GM19397 (cell line): ENCODE measurements around the gene IL4R.
"Not testable (repeated sequence)": the region's sequence is repeated elsewhere in the genome, so short reads cannot be mapped to it uniquely, and the experiment has no call there.

Experiments used
- ATAC-seq: cut with Tn5 transposase; IDR thresholded peaks from one replicate; pipeline ENCODE4 v1.9.1; 2021; ENCODE audit warnings: mild to moderate bottlenecking, moderate library complexity; ENCODE audit not compliant: unreplicated experiment

Gene IL4R

GRCh38 chr16:27327586-27327915 lies 13.8 kb downstream of the IL4R start:
- ATAC-seq, result no peak

- no peak for ATAC-seq
Measured at GRCh38 chr16:27328937-27329336, 15.2 kb downstream of the IL4R start.

DNA sequence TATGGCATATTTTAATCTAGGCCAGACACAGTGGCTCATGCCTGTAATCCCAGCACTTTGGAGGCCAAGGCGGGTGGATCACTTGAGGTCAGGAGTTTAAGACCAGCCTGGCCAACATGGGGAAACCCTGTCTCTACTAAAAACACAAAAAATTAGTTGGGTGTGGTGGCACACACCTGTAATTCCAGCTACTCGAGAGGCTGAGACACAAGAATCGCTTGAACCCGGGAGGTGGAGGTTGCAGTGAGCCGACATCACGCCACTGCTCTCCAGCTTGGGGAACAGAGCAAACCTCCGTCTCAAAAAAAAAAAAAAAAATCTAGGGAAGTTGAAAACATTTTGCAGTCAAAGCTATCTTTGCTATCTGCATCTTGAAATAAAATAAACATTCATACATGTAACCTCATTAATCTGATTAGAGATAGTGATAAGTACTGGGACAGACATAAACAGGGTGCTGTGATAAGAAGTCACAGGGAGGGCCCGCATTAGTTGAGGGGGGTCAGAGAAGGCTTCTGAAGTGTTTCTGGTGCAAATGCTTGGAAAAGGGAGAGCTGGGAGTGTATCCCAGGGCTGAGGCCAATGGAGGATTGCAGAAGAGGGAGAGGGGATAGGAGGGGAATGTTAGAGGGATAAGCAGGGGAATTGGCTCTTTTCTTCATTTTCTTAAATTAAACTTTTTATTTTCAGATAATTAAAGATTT lies 15.8 kb downstream of the IL4R start:
- not testable (repeated sequence) for ATAC-seq

- ATAC-seq, result no peak
Measured at GRCh38 chr16:27330542-27330941, 16.8 kb downstream of the IL4R start.

- ATAC-seq, result no peak
Measured at GRCh38 chr16:27332105-27332504, 18.3 kb downstream of the IL4R start.

DNA sequence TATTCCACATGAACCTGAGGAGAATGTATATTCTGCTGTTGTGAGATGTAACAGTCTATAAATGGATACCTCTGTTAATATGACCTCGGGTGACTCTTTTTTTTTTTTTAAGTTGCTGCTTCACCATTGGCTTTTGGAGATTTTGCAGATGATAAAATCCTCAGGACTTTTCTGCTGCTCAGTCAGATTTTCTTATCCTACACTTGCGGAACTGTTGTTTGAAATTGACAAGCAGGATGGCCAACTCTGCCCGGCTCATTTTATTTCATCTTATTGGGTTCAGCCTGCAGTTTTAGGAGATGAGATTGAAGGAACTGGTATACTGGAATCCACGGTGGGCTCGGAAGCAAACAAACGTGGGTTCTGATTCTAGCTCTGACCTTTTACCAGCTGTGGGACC lies 19.3 kb downstream of the IL4R start:
- no peak for ATAC-seq

DNA sequence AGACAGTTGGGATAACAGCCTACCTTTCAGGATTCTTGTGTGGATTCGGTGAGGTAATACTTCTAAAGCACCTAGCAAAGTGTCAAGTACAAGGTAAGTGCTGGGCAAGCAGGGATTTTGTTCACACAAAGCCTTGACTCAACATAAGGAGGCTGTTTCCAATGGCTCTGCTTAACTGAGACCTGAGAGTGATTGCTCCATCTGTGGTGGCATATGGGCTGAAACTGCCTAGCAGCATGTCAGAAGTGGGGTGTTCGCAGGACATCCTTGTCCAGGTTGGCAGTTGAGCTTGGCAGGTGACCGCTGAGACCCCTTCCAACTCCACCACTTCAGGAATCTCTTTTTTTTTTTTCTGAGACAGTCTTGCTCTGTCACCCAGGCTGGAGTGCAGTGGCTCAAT lies 19.8 kb downstream of the IL4R start:
- no peak for ATAC-seq

DNA sequence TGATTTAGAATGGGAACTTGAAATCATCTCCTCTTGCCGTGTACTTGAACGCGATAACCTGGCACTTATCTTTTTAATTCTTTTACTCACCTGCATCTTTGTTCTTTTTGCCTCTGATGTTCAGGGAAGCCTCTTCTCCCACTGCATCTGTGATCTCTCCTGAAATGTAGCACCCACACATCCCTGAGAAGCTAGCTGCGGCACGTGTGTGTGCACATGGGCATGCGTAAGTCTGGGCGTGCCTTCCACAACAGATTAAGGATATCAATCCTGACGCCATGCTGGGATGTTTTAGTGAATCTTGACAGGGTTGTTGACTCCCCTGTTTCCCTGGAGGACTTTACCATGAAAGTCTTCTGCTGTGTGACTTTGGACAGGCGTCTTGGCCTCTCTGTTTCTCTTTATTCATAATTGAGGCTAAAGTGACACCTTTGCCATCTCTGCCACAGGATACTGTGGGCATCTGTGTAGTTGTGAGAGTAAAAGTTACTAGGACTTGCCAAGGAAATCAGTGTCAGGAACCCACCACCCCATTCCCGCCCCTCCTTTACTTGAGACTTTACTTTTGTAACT lies 20.5 kb downstream of the IL4R start:
- ATAC-seq, result no peak

DNA sequence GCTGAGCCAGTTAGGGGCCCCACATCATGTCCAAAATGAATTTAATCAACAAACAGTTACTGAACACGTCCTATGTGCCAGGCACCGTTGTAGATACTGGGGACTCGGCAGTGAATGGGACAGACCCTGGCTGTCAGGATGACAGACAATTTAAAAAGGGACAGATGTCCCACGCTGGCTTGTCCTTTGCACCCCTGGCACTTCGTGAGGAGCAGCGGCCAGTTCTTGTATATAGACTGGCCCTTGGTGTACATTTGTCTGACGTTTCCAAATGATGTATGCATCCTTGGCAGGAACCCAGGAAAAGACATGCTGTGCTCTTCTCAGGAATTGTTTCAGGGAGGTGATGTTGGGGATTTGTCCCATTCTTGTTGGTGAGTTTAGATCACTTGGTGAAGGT lies 21.1 kb downstream of the IL4R start:
- no peak for ATAC-seq

GRCh38 chr16:27335349-27336053 lies 21.7 kb downstream of the IL4R start:
- ATAC-seq, result no peak

GRCh38 chr16:27337024-27337423 lies 23.2 kb downstream of the IL4R start:
- ATAC-seq, result no peak

- no peak for ATAC-seq
Measured at GRCh38 chr16:27339180-27339579, 25.4 kb downstream of the IL4R start.

GRCh38 chr16:27340654-27341053 lies 26.9 kb downstream of the IL4R start:
- ATAC-seq, result no peak

DNA sequence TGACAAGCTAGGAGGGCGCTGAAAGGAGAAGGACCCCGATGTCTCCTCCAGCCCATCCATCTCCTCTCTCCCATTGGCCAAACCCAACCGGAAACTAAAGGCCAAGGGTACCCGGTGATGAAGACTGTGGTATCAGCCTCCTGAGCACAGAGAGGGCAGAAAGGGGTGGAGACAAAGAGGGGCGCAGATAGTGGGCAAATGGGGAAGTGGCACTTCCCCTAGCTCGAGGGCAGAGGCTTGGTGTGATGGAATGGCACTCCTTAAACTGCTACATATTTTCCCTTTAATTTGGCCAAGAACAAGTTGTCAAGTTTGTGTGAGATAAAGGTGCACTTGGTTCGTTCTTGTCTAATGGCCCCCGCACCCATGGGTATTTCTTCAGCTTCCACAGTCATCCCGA lies 27.8 kb downstream of the IL4R start:
- ATAC-seq, result no peak

DNA sequence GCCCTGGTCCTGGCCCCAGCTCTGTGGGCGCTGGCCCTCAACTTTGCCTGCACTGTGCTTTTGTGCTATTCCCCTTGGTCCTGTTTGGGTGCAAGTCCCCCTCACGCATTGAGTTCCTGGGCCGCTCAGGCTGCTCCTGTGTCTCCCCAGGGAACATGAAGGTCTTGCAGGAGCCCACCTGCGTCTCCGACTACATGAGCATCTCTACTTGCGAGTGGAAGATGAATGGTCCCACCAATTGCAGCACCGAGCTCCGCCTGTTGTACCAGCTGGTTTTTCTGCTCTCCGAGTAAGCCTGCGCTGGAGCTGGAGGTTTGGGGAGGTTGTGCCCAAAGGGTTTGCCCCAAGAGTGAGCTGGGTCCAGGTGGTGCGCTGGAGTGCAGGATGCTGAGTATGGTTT lies 28.2 kb downstream of the IL4R start:
- no peak for ATAC-seq

- ATAC-seq, result no peak
Measured at GRCh38 chr16:27344721-27345120, 30.9 kb downstream of the IL4R start.

GRCh38 chr16:27345201-27345600 lies 31.4 kb downstream of the IL4R start:
- ATAC-seq, result no peak

- no peak for ATAC-seq
Measured at GRCh38 chr16:27346819-27347218, 33.0 kb downstream of the IL4R start.

DNA sequence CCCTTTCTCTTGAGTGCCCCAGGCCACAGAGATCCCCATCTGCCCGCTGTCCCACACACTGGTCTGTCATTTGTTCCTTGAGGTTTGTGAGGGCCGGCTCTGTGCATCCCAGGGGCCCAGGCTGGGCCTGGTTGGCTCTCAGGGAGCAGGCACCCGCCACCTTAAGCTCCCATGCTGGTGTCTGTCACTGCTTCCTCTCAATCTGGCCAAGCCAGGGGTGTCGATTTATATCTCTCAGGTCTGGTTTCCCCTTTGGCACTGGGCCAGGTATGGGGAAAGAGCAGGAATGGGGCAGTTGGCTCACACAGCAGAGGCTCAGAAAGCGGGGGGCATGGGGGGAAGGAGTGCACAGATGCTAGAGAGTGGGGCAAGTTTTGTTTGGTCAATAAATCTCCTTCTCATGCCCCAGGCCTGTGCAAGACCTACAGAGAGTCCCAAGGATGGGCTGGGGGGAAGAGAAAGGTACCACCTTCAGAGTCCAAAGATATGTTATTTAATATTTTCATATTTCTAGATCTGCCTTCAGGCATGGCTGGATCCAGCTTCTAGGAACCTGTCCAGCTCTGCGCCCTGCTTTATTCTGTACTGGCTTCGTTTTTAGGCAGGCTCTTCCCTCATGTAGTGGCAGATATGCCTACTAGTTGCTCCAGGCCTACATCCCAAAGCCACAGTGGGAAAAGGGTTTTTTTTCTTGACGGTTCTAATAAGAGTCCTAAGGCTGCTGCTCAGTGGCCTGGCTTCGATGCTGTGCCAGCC lies 34.3 kb downstream of the IL4R start:
- no peak for ATAC-seq

GRCh38 chr16:27349276-27349675 lies 35.5 kb downstream of the IL4R start:
- no peak for ATAC-seq

- no peak for ATAC-seq
Measured at GRCh38 chr16:27350006-27350405, 36.2 kb downstream of the IL4R start.

- ATAC-seq, result no peak
Measured at GRCh38 chr16:27351989-27352388, 38.2 kb downstream of the IL4R start.
